ENCODE measurements around the gene DYRK1B. TPM values are rescaled to one million over a fixed set of nuclear protein-coding genes. Genes with fewer than 3 reads are reported as not detected.

DYRK1B gene
- total RNA-seq, 1 experiment from 2014 or later, result 14.4 TPM

DNA sequence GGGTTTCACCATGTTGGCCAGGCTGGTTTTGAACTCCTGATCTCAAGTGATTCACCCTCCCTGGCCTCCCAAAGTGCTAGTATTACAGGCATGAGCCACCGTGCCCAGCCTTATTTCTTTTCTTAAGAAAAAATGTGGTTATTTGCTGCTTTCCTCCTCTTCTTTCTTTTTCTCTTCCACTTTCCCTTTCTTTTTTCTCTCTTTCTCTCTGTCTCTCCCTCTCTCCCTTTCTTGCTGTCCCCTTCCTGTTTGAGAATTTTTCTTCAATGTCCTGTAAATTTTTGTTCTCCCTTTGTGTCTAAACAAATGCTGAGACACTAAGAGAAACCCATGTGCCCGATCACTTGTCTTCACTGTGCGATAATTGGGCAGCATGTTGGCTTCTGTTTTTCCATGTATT is 53.1 kb downstream of the DYRK1B start:
- no peaks in the 10 kb centered on the region for H3K4me1 ChIP-seq
- no peak overlapping the region for H3K4me3 ChIP-seq
- peaks cover 10% of the 10 kb centered on the region; the same call in 1 of the 2 replicates for H3K9me3 ChIP-seq (replicated peaks)
- DNase-seq, result no peak
- no peak overlapping the region for H3K27ac ChIP-seq
- H3K36me3 ChIP-seq, result no peaks in the 10 kb centered on the region
- H3K27me3 ChIP-seq, result no peaks in the 10 kb centered on the region

DNA sequence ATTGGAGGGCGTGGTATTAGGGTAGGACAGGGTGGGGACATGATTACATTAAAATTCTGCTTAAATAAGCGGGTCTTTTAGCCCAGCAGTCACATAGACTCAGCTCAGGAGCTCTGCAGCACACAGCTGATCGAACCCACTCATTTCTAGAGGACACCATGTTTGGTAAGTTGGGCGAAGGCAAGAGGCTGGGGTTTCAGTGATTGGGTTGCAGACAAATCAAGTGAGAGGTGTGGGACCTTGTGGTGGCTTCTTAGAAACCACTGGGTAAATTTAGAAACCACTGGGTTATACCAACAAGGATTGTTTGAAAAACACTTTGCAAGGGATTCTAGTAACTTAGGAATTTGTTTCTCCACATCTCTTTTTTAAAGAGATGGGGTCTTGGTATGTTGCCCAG is 55.2 kb downstream of the DYRK1B start, which contains the start of gene LEUTX:
LEUTX (plus strand) TSS at position 92 of the 400 bp plus-strand sequence; CDS start at position 159, 67 bp downstream.
- no peak for DNase-seq
- Histone ChIP-seq H3K4me1 (peaks cover 15% of the 10 kb centered on the region), H3K27me3 (no peaks in the 10 kb centered on the region), H3K27ac (no peak within 1 kb of the TSS), H3K4me3 (no peak within 1 kb of the TSS), H3K9me3 (replicated peaks) (peaks cover 4% of the 10 kb centered on the region; the same call in 1 of the 2 replicates), H3K36me3 (no peaks in the 10 kb centered on the region)

Other genes with a start within 250 kb of the DYRK1B start
- not detected in 2 replicates for gene LGALS13, start 231.6 kb downstream of the DYRK1B start, total RNA-seq (2014; rRNA removed; shearing (Covaris generic))
- gene LGALS16, start 178.2 kb downstream of the DYRK1B start, total RNA-seq (2014; rRNA removed; shearing (Covaris generic)), result not detected in 2 replicates
- not detected in 2 replicates for gene LGALS14, start 129.7 kb downstream of the DYRK1B start, total RNA-seq (2014; rRNA removed; shearing (Covaris generic))
- 0.23 TPM in 1 of 2 replicates, not detected in the other for gene CLC, start 96.1 kb downstream of the DYRK1B start, total RNA-seq (2014; rRNA removed; shearing (Covaris generic))
- not detected in 2 replicates for gene LEUTX, start 55.3 kb downstream of the DYRK1B start, total RNA-seq (2014; rRNA removed; shearing (Covaris generic))
- gene FBL, start 12.2 kb upstream of the DYRK1B start, total RNA-seq (2014; rRNA removed; shearing (Covaris generic)), result 569 and 597 TPM in 2 replicates
- 16.4 and 16.7 TPM in 2 replicates for gene FCGBP, start 100.5 kb upstream of the DYRK1B start, total RNA-seq (2014; rRNA removed; shearing (Covaris generic))
- gene PSMC4, start 137.0 kb upstream of the DYRK1B start, total RNA-seq (2014; rRNA removed; shearing (Covaris generic)), result 137 and 155 TPM in 2 replicates
- 5.2 and 6.1 TPM in 2 replicates for gene ZNF546, start 162.9 kb upstream of the DYRK1B start, total RNA-seq (2014; rRNA removed; shearing (Covaris generic))
- gene ZNF780B, start 222.1 kb upstream of the DYRK1B start, total RNA-seq (2014; rRNA removed; shearing (Covaris generic)), result 23.5 and 27.4 TPM in 2 replicates